ENCODE measurements around the gene ASAP2.
A peak's percentile ranks its signal among the peaks of the same experiment; 100 is the strongest.

Gene ASAP2

DNA sequence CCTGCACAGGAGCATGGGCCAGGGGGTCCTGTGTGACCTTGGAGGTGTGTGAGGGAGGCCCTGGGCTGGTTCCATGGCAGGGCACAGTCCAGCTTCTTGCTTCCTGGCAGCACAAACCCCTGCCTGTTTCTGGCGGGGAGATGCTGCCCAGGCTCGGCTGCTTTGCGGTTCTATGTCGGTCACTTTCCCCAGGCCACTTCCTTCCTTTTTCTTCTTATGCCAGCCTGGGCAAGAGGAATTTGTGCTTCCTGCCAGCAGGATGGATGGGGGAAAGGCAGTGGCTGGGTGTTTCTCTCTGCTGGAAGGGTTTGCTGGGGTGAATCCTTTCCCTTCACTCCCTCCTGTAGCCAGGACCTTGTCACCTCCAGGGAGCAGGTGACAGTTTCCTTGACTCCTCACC, 24.3 kb downstream of the ASAP2 start:
- DNase-seq (ENCODE audit: low read depth in 2 of 2) = no peak

- DNase-seq (ENCODE audit: low read depth in 2 of 2) = no peak
Observed at GRCh38 chr2:9231291-9232165, 24.9 kb downstream of the ASAP2 start.

DNA sequence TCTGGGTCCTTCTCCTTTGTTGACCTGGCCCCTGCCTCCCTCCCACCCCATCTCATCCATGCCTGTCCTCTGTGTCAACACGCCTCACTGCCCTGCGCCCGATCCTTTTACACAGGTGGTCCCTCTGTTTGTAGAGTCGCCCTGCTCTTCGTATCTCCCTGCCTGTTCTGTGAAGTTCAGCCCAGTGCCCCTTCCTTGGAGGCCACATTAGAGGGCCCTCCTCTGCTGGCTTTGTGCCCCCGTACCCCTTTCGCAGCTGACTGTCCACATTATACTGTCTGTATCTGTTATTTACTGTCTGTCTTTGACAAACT, 25.5 kb downstream of the ASAP2 start:
- no peak for DNase-seq (ENCODE audit: low read depth in 2 of 2)

GRCh38 chr2:9232886-9233285, 26.3 kb downstream of the ASAP2 start:
- no peak for DNase-seq (ENCODE audit: low read depth in 2 of 2)

- DNase-seq (ENCODE audit: low read depth in 2 of 2) = no peak
Observed at GRCh38 chr2:9234680-9235146, 28.1 kb downstream of the ASAP2 start.

DNA sequence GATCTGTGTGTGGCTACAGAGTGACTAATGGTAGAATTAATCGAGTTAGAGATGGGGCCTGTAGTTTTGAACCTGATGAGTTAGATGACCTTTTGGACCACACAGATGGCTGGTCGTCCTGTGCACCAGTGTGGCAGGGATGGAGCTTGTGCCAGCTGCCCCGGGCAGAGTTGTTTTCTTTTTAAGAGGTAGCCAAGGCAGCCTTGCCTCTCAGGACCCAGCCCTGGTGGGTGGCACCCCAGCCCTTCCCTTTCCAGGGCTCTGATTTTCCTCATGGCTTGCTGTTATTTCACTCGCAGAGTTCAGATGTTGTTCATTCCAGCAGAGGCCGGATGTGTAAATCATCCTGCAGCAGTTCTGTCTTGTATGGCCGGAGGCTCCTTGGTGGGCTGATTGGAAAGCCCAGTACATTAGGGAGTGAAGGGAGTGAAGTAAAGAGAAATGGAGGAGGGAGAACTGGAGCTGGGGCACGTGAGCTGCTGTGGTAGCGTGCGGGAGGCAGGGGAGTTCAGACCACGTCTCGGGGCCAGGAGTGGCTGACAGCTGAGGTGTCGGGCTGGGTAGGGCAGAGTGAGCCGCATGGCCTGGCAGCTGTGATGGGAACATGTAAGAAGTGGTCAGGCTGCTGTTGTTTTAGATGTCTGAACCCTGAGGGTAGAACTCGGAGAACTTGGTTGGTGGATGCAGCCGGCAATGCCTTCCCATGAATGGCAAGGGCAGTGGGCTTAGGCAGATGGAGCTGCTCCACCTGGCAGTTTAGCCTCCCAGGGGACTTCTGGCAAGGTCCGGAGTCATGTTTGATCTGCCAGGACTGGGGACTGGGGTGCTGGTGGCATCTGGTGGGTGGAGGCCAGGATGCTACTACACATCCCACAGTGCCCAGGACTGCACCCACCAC, 28.8 kb downstream of the ASAP2 start:
- DNase-seq (ENCODE audit: low read depth in 2 of 2) = no peak

GRCh38 chr2:9236045-9236344, 29.4 kb downstream of the ASAP2 start:
- DNase-seq (ENCODE audit: low read depth in 2 of 2) = no peak

DNA sequence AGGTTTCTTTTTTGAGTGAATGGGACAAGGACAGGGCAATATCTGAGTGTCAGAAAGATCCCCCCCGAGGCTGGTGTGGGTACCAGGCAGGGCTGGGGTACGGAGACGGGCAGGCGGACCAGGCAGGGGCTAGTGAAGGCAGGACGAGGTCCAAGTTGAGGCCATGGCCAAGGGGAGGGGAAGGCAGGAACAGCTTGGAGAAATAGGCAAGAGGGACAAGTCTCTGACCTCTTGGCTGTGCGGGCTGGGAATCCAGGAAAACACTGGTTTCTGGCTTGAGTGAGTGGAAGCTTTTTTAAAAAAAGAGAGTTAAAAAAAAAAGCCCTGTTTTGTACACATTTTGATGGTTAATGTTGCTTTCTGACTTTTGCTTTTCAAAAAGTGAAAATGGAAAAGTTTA, 30.3 kb downstream of the ASAP2 start:
- DNase-seq (ENCODE audit: low read depth in 2 of 2) = no peak

- no peak for DNase-seq (ENCODE audit: low read depth in 2 of 2)
Observed at GRCh38 chr2:9237831-9238230, 31.2 kb downstream of the ASAP2 start.

- DNase-seq (ENCODE audit: low read depth in 2 of 2) = no peak
Observed at GRCh38 chr2:9238591-9239326, 32.1 kb downstream of the ASAP2 start.

DNA sequence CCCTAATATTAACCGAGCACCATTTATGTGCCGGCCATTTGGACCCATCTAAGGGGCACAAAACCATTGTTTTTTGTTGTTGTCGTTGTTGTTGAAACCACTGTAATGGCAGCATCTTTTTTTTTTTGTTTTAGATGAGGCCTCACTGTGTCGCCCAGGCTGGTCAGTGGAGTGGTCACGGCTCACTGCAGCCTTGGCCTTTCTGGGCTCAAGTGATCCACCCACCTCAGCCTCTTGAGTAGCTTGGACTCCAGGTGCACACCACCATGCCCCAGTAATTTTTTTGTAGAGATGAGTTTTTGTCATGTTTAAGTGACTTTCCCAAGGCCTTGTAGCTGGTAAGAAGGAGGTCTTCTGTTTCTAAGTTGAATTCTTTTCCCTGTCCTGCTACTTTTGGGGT, 33.0 kb downstream of the ASAP2 start:
- no peak for DNase-seq (ENCODE audit: low read depth in 2 of 2)

GRCh38 chr2:9240745-9241144, 34.1 kb downstream of the ASAP2 start:
- peak in 1 of 2 donors; percentile 15 for DNase-seq (ENCODE audit: low read depth in 2 of 2)

DNA sequence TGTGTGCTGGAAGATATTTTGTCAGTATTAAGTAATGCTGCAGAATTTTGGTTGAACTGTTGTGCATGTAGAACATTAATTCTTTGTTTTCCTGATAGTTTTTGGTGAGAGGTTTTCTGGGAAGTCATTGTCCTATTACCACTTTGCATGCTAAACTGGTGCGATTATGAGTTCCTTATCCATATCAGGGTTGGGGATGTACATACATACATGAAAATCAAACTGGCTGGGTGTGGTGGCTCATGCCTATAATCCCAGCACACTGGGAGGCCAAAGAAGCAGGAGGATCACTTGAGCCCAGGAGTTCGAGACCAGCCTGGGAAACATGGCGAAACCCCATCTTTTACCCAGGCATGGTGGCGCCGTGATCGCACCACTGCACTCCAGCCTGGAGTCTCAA, 34.6 kb downstream of the ASAP2 start:
- DNase-seq (ENCODE audit: low read depth in 2 of 2) = no peak

DNA sequence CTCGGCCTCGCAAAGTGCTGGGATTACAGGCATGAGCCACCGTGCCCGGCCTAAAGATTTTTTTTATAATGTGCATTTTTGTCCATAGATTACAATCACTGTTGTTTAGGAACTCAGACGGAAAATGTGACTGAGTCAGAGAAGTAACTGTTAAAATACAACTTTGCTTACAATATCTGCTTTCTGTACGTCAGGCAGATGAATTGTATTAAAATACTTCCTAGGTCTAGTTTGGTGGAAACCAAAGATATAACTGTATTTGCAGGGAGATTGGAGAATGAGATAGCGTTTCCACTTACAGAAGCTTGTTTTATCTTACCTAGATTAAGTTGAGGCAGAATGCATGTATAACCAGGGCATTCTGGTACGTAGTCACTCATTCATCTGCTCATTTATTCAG, 36.7 kb downstream of the ASAP2 start:
- DNase-seq (ENCODE audit: low read depth in 2 of 2) = no peak

DNA sequence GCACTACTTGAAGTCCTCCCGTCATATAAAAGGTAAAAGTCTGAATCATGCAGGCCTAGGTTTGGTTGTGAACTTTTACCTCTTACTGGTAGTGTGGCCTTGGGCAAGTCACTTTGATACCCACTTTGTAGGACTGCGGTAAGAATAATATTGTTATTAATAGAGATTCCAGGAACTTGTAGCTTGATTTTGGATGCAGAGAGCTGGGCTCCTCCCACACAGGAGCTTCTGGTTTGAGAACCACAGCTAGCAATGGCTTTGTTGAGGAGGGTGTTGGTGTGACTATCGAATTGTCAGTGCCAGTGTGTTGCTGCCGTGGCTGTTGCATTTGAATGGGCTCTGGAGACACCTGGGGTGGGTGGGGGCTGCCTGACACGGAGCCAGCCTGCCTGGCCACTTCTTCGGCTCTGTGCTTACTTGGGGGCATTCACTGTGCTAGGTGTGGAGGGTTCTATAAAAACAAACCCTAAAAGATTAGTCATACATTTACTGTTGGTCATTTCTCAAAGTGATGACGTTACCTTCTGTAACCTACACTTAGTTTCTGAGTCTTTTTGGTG, 38.5 kb downstream of the ASAP2 start:
- no peak for DNase-seq (ENCODE audit: low read depth in 2 of 2)

DNA sequence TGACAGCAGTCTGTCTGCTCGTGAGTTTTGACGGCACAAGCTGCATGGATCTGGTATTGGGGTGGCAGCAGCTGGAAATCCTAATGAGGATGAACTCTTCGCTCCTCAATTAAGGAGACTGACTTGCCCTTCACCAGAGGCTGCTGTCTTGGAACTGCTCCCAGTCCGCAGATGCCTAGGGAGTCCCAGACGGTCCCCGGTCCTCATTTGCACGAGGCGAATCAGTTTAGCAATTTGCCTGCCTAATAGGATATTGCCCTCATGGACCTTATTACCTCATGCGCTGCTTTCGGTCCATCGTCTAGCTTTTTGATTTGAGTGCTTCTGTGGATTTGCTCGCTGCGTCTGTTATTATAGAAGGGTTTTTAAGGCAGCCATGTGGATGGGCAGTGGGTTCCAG, 40.6 kb downstream of the ASAP2 start:
- DNase-seq (ENCODE audit: low read depth in 2 of 2) = no peak

DNA sequence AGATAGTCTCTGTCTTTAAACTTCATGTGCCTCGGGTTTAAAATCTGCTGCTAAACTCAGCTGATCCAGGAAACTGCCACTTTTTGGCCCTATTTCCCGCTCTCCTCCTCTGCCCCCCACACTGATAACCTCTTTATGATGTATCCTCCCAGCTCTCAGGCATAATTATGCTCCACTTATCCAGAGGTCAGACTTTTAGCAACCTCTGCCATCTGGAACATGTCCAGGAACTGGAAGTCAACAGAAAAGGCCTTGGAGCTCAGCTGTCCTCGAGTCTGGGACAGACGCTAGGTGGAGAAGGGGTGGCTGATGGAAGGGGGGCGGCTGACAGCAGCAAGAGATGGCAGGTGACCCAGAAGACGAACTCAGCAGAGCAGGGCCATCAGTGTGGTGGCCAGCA, 41.2 kb downstream of the ASAP2 start:
- no peak for DNase-seq (ENCODE audit: low read depth in 2 of 2)

DNA sequence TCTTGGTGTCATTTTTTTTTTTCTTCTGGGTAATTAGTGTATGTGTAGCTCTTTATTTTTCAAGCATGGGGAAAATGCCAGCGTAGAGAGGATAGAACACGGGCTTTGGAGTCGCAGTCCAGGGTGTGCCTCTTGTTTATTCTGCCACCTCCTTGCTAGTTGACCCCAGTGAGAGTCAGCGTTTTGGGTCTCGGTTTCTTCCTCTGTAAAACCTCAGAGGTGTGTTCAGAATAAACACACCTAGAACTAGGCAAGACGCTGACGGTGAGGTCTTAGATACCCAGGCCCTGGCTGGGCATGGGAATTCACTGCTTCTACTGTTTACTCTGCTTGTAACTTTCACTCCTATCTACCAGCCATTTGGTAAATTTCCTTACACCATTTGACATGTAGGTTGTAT, 41.8 kb downstream of the ASAP2 start:
- no peak for DNase-seq (ENCODE audit: low read depth in 2 of 2)

- DNase-seq (ENCODE audit: low read depth in 2 of 2) = no peak
Observed at GRCh38 chr2:9249020-9249800, 42.6 kb downstream of the ASAP2 start.

DNA sequence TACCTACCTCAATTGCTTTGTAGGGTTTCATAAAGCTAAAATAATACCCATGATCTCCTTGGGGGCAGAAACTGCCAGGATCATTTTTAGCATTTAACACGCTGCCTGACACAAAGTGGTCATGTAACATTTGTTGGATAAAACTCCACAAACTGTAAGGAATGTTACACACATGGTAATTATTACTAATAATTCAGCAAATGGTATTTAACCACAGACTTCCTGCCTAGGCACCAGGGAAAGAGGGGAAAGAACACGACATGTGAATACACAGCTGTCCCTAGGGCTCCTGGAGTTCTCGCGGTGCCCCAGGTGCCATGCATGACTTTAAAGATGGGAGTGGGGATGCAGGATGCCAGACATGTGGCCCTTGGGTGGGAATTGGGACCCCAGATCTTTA, 43.5 kb downstream of the ASAP2 start:
- no peak for DNase-seq (ENCODE audit: low read depth in 2 of 2)

GRCh38 chr2:9250498-9251153, 44.0 kb downstream of the ASAP2 start:
- no peak for DNase-seq (ENCODE audit: low read depth in 2 of 2)
